IMR-90 (cell line): ENCODE data around the gene GRM8. TPM values are rescaled to one million over a fixed set of nuclear protein-coding genes. Genes with fewer than 3 reads are reported as not detected.

Experiments used
- ATAC-seq: fragments of 200-7000 bp; cut with Tn5 transposase; 2 replicates; pipeline ENCODE4 v1.9.1; 2020; ENCODE audit warnings: low read depth, mild to moderate bottlenecking, moderate library complexity
- BruUV-seq: library from RNA; stranded (reverse); fragments of 400-500 nt; replicated peaks from 2 replicates; lab custom pipeline; 2021; lab: Mats Ljungman, UMichigan
- CTCF ChIA-PET: fragments of 300-600 bp; formaldehyde crosslinking; extraction: SDS; loops from one replicate; lab custom pipeline; 2021; ENCODE audit warnings: antibody characterized with exemption; lab: Yijun Ruan, JAX
- POLR2A ChIA-PET: fragments of 300-600 bp; sonication (Branson Sonifier 250); formaldehyde crosslinking; loops from one replicate; lab custom pipeline; 2022; ENCODE audit warnings: antibody characterized with exemption; ENCODE audit not compliant: unreplicated experiment; lab: Charles Lee
- DNase-seq: peaks from one replicate; pipeline ENCODE4 v3.0.0; 2013
- H2AFZ ChIP-seq: replicated peaks from 2 replicates; pipeline ENCODE3; 2013; ENCODE audit warnings: low read length, mild to moderate bottlenecking; ENCODE audit not compliant: poor library complexity
- H2AK5ac ChIP-seq: 2 replicates; pipeline ENCODE4 v1.6.1; 2013; ENCODE audit warnings: low read depth, low read length, inconsistent platforms
- H2AK9ac ChIP-seq: replicated peaks from 2 replicates; pipeline ENCODE3; 2013; ENCODE audit warnings: mild to moderate bottlenecking, low read depth, low read length, moderate library complexity; ENCODE audit not compliant: poor library complexity
- H2BK120ac ChIP-seq: 2 replicates; pipeline ENCODE4 v1.6.1; 2013; ENCODE audit warnings: low read depth, low read length, inconsistent platforms
- H2BK15ac ChIP-seq: 3 replicates; pipeline ENCODE4 v1.6.1; 2013; ENCODE audit warnings: low read depth, low read length, inconsistent platforms
- H2BK20ac ChIP-seq: 2 replicates; pipeline ENCODE4 v1.6.1; 2013; ENCODE audit warnings: low read depth, mild to moderate bottlenecking, inconsistent platforms, low read length, moderate library complexity
- H2BK5ac ChIP-seq: 2 replicates; pipeline ENCODE4 v1.6.1; 2013; ENCODE audit warnings: mild to moderate bottlenecking, low read depth, low read length, inconsistent platforms; ENCODE audit not compliant: poor library complexity, severe bottlenecking
- H3K14ac ChIP-seq: replicated peaks from 2 replicates; pipeline ENCODE4 v1.6.1; 2013; ENCODE audit warnings: low read depth, low read length, inconsistent platforms
- H3K18ac ChIP-seq: 2 replicates; pipeline ENCODE4 v1.6.1; 2013; ENCODE audit warnings: low read depth, low read length, control low read depth
- H3K23ac ChIP-seq: 2 replicates; pipeline ENCODE4 v1.6.1; 2013; ENCODE audit warnings: low read depth, low read length, inconsistent platforms
- H3K27ac ChIP-seq: 2 replicates; pipeline ENCODE4 v1.5.1; 2013; ENCODE audit warnings: mild to moderate bottlenecking, control low read depth, low read length; ENCODE audit not compliant: insufficient read depth
- H3K27me3 ChIP-seq: 2 replicates; pipeline ENCODE4 v1.6.1; 2013; ENCODE audit warnings: low read length; ENCODE audit not compliant: control insufficient read depth, insufficient read depth
- H3K36me3 ChIP-seq: 2 replicates; pipeline ENCODE4 v1.6.1; 2013; ENCODE audit warnings: low read length, mixed read lengths; ENCODE audit not compliant: control insufficient read depth, insufficient read depth
- H3K4ac ChIP-seq: 2 replicates; pipeline ENCODE4 v1.6.1; 2013; ENCODE audit warnings: low read depth, low read length, inconsistent platforms
- H3K4me1 ChIP-seq: 2 replicates; pipeline ENCODE4 v1.6.1; 2013; ENCODE audit warnings: low read length, mixed read lengths; ENCODE audit not compliant: control insufficient read depth, insufficient read depth
- H3K4me2 ChIP-seq: 2 replicates; pipeline ENCODE4 v1.6.1; 2013; ENCODE audit warnings: low read depth, mild to moderate bottlenecking, control low read depth, low read length, moderate library complexity
- H3K4me3 ChIP-seq: 2 replicates; pipeline ENCODE4 v1.5.1; 2013; ENCODE audit warnings: low read depth, mild to moderate bottlenecking, control low read depth, low read length, moderate library complexity; ENCODE audit not compliant: insufficient read depth
- H3K56ac ChIP-seq: 2 replicates; pipeline ENCODE4 v1.6.1; 2013; ENCODE audit warnings: low read length, inconsistent platforms; ENCODE audit not compliant: insufficient read depth; ENCODE audit errors: extremely low read depth
- H3K79me1 ChIP-seq, 2 experiments: 2 replicates each; pipeline ENCODE4 v1.6.1; 2013; ENCODE audit warnings: low read length in 2 of 2, inconsistent platforms in 1 of 2, low read depth in 1 of 2
- H3K9ac ChIP-seq: 2 replicates; pipeline ENCODE4 v1.6.1; 2013; ENCODE audit warnings: low read depth, low read length, control low read depth
- H3K9me1 ChIP-seq: 2 replicates; pipeline ENCODE4 v1.6.1; 2013; ENCODE audit warnings: low read length, inconsistent platforms; ENCODE audit not compliant: insufficient read depth
- H3K9me3 ChIP-seq: 2 replicates; pipeline ENCODE4 v1.6.1; 2013; ENCODE audit warnings: low read length; ENCODE audit not compliant: control insufficient read depth, insufficient read depth
- H4K20me1 ChIP-seq: 2 replicates; pipeline ENCODE4 v1.6.1; 2013; ENCODE audit warnings: low read length, inconsistent platforms; ENCODE audit not compliant: insufficient read depth
- H4K5ac ChIP-seq: 2 replicates; pipeline ENCODE4 v1.6.1; 2013; ENCODE audit warnings: mild to moderate bottlenecking, low read depth, low read length, control low read depth
- H4K8ac ChIP-seq, 2 experiments: 2 replicates each; pipeline ENCODE4 v1.6.1; 2013; ENCODE audit warnings: low read depth in 2 of 2, low read length in 2 of 2, control low read depth in 1 of 2, inconsistent platforms in 1 of 2
- H4K91ac ChIP-seq: 2 replicates; pipeline ENCODE4 v1.6.1; 2013; ENCODE audit warnings: low read depth, low read length, inconsistent platforms; ENCODE audit not compliant: insufficient read depth
- BHLHE40 ChIP-seq: fragments of 150-350 bp; IDR thresholded peaks from 2 replicates; pipeline ENCODE4 v1.6.1; 2016; ENCODE audit warnings: mild to moderate bottlenecking, low read depth, low read length
- CEBPB ChIP-seq: IDR thresholded peaks from 2 replicates; pipeline ENCODE4 v1.6.1; 2012; ENCODE audit warnings: low read depth, low read length, improper control_type of control experiment
- CHD1 ChIP-seq: IDR thresholded peaks from 2 replicates; pipeline ENCODE4 v1.6.1; 2012; ENCODE audit warnings: low read depth, low read length, improper control_type of control experiment
- CTCF ChIP-seq: conservative IDR thresholded peaks from 2 replicates; pipeline ENCODE4 v1.5.1; 2012; ENCODE audit warnings: mild to moderate bottlenecking, low read depth, low read length, improper control_type of control experiment
- ELK1 ChIP-seq: fragments of 150-350 bp; IDR thresholded peaks from 2 replicates; pipeline ENCODE4 v1.6.1; 2016; ENCODE audit warnings: low read depth, mild to moderate bottlenecking, low read length, moderate library complexity, borderline replicate concordance
- MAFK ChIP-seq: IDR thresholded peaks from 2 replicates; pipeline ENCODE4 v1.6.1; 2012; ENCODE audit warnings: low read depth, low read length, improper control_type of control experiment
- MAZ ChIP-seq: IDR thresholded peaks from 2 replicates; pipeline ENCODE4 v1.6.1; 2012; ENCODE audit warnings: low read depth, mild to moderate bottlenecking, low read length, improper control_type of control experiment, moderate library complexity, borderline replicate concordance
- MXI1 ChIP-seq: IDR thresholded peaks from 2 replicates; pipeline ENCODE4 v1.6.1; 2012; ENCODE audit warnings: low read depth, mild to moderate bottlenecking, low read length, moderate library complexity, borderline replicate concordance
- NFE2L2 ChIP-seq: fragments of 150-350 bp; IDR thresholded peaks from 2 replicates; pipeline ENCODE4 v1.6.1; 2016; ENCODE audit warnings: low read depth, mild to moderate bottlenecking, low read length
- POLR2A ChIP-seq: IDR thresholded peaks from 2 replicates; pipeline ENCODE4 v1.6.1; 2012; ENCODE audit warnings: mild to moderate bottlenecking, low read depth, low read length
- RAD21 ChIP-seq: IDR thresholded peaks from 2 replicates; pipeline ENCODE4 v1.6.1; 2012; ENCODE audit warnings: low read length, improper control_type of control experiment
- RCOR1 ChIP-seq: IDR thresholded peaks from 2 replicates; pipeline ENCODE4 v1.6.1; 2012; ENCODE audit warnings: mild to moderate bottlenecking, low read length, improper control_type of control experiment; ENCODE audit not compliant: insufficient replicate concordance
- RFX5 ChIP-seq: IDR thresholded peaks from 2 replicates; pipeline ENCODE4 v1.8.0; 2012; ENCODE audit warnings: low read depth, mild to moderate bottlenecking, low read length, moderate library complexity
- SMC3 ChIP-seq: fragments of 150-350 bp; IDR thresholded peaks from 2 replicates; pipeline ENCODE4 v1.6.1; 2016; ENCODE audit warnings: low read depth, mild to moderate bottlenecking, antibody characterized with exemption, low read length, moderate library complexity
- WGBS, 2 experiments: methylation state at CpG; one replicate each; pipeline versions ENCODE4 v1.1.5 to v1.1.7; 2013; ENCODE audit warnings: missing lambda C conversion rate in 2 of 2; ENCODE audit not compliant: insufficient read length in 1 of 2; ENCODE audit errors: extremely low coverage in 2 of 2; 5-methylcytosine and 5-hydroxymethylcytosine counted together
- dilution Hi-C: fragments of 300-500 bp; cut with HindIII; formaldehyde crosslinking; loops from one replicate; pipeline ENCODE4 v1.14.3; 2018; ENCODE audit warnings: low sequenced_read_pairs; ENCODE audit not compliant: unreplicated experiment
- in situ Hi-C: fragments of 300-500 bp; cut with MboI; formaldehyde crosslinking; loops from 3 replicates; pipeline ENCODE4 v1.14.3; 2019; ENCODE audit warnings: low sequenced_read_pairs, inconsistent platforms, mixed read lengths
- intact Hi-C: fragments of 100-400 bp; cut with micrococcal nuclease; formaldehyde crosslinking; loops from 2 replicates; pipeline ENCODE4 v1.10.0; 2022
- polyA plus RNA-seq, 3 experiments: library from polyadenylated mRNA; depleted of rRNA; stranded (reverse); fragments of >200 nt; gene quantifications; 2 replicates each; pipeline ENCODE4 v1.2.3, GENCODE V29; 2012; ENCODE audit warnings: low replicate concordance in 1 of 3
- total RNA-seq: library from RNA; depleted of rRNA; stranded (reverse); fragments of >200 nt; gene quantifications from 2 replicates; pipeline ENCODE4 v1.2.3, GENCODE V29; 2012

GRM8 gene
- total and polyA plus RNA-seq, 2 of the 4 experiments (the other 2 are of a cell fraction) = not detected

GRCh38 chr7:127107601-127108007 lies 145.1 kb downstream of the GRM8 start:
- Histone ChIP-seq H4K20me1 (no peaks in the 10 kb centered on the region), H3K18ac (no peak overlapping the region), H2BK20ac (no peak overlapping the region), H3K23ac (no peak overlapping the region), H2AFZ (no peak overlapping the region), H3K4ac (no peak overlapping the region), H3K27ac (no peak overlapping the region), H4K8ac (no peak overlapping the region), H3K27me3 (no peaks in the 10 kb centered on the region), H3K9me1 (no peaks in the 10 kb centered on the region), H2BK5ac (no peak overlapping the region), H2AK5ac (no peak overlapping the region), H3K9me3 (peaks cover 6% of the 10 kb centered on the region; the same call in 1 of the 2 replicates), H3K79me1 (no peaks in the 10 kb centered on the region), H2BK120ac (no peak overlapping the region), H3K4me1 (no peaks in the 10 kb centered on the region), H3K9ac (no peak overlapping the region), H3K4me3 (no peak overlapping the region), H3K14ac (no peak overlapping the region), H4K91ac (no peak overlapping the region), H3K36me3 (no peaks in the 10 kb centered on the region), H3K4me2 (no peak overlapping the region), H4K5ac (no peak overlapping the region), H2AK9ac (no peak overlapping the region), H3K56ac (no peak overlapping the region), H2BK15ac (no peak overlapping the region)
- peak; percentile 19 for DNase-seq
- TF ChIP-seq ELK1 (no peak), POLR2A (no peak), CHD1 (no peak), CTCF (no peak; the same call in 1 of the 2 replicates), RFX5 (no peak), BHLHE40 (no peak), NFE2L2 (no peak), SMC3 (no peak), MXI1 (no peak), MAZ (no peak), RAD21 (no peak), MAFK (no peak), RCOR1 (no peak), CEBPB (no peak)
- WGBS, 2 experiments = no CpG with 5 or more reads among the region's 5 CpGs
- in situ Hi-C loops (no loop called here), intact Hi-C loops (no loop called here), dilution Hi-C loops (no loop called here)
- POLR2A ChIA-PET = no interaction called here
- BruUV-seq = no TSS peak
- no peak for ATAC-seq
- CTCF ChIA-PET = no interaction called here
